Activated T-cell treated with anti-CD3 and anti-CD28 coated beads for 24 hours (primary cell): ENCODE measurements around the gene TPST2.

Source experiments
- DNase-seq: peaks from one replicate; pipeline ENCODE4 v3.0.0-alpha.2; 2020; ENCODE audit warnings: low read depth

TPST2 gene

GRCh38 chr22:26489447-26490036 lies 100.4 kb downstream of the TPST2 start:
- DNase-seq, result no peak

GRCh38 chr22:26487996-26488395 lies 101.9 kb downstream of the TPST2 start:
- DNase-seq, result no peak

DNA sequence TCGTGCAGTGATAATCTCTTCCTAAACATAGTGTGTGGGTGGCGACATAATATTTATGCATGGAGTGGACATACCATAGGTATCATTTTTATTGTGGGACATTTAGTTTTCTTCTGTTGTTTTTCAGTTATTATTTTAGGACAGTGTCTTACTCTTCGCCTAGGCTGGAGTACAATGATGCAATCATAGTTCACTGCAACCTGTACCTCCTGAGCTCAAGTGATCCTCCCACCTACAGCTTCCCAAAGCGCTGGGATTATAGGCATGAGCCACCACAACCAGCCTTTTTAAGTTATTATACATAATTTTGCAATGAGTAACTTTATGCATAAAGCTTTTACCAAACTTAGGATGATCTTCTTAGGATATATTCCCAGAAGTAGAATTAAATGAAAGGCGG lies 103.5 kb downstream of the TPST2 start:
- DNase-seq, result no peak

DNA sequence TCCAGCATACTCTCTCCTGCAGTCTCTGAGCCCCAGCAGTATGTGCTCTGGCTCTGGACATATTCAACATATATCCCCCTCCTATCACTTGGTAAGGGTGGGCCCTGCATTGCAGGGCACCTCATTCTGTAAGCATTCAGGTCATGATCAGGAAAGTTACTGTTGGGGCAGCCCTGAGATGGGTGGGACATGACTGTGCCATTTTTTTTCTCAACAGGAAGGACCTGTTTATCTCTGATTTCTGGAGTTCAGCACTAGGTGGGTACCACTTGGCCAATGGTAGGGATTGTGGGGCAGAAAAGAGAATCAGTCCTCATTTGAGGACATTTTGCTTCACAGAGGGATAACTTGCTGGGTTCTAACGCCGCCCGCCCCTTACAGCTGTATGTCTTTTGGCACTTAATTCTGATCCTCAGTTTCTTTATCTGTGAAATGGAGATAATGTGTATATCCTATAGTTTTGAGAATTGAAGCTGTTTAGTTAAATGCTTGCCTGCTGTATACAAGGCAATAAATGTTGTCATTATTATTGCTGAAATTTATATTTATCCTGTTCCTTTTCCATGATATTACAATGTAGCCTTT lies 104.0 kb downstream of the TPST2 start:
- no peak for DNase-seq

DNA sequence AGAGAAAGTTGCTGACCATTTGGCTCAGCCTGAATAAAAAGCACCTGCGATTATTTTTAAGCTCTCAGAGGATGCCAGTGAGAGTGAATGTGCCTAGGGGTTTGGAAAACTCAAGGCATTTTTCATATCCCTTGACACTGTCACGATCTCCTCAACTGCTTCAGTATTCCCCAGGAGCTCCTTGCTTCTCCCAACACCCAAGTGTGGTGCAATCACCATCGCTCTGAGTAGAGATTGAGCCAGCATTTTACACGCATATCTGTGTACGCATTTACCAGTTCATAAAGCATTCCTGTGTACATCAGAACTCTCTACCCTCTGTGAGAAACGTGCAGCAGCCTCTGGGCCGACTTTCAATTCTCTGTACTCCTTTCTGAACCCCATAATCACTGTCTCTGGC lies 104.9 kb downstream of the TPST2 start:
- DNase-seq, result no peak

- no peak for DNase-seq
Measured at GRCh38 chr22:26484360-26484706, 105.6 kb downstream of the TPST2 start.

- DNase-seq, result peak; percentile 89
Measured at GRCh38 chr22:26483439-26484359, 106.2 kb downstream of the TPST2 start, which contains the start of the genes HPS4 and SRRD. TSS of gene HPS4 (minus strand) at chr22:26483783. CDS start at chr22:26481762, 2,021 bp downstream. TSS of gene SRRD (plus strand) at chr22:26483877. CDS start at chr22:26483891, 14 bp downstream.

DNA sequence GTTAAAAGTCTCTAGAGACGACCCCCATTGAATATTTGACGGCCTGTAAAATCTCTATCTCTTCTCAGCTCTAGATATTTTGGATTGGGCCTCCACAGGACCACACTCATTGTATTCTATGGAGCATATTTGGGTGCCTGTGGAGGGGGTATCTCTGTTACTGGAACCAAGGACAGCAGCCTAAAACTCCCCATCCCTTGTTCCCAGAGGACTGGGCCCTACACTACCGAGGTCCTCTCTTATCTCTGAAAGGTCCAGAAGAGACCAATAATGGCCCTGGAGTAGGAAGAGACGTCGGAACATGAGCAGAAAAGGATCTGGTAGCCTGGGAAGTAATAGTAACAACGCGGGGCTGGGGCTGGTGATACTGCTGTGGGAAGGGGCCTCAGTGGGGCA lies 106.9 kb downstream of the TPST2 start:
- no peak for DNase-seq

DNA sequence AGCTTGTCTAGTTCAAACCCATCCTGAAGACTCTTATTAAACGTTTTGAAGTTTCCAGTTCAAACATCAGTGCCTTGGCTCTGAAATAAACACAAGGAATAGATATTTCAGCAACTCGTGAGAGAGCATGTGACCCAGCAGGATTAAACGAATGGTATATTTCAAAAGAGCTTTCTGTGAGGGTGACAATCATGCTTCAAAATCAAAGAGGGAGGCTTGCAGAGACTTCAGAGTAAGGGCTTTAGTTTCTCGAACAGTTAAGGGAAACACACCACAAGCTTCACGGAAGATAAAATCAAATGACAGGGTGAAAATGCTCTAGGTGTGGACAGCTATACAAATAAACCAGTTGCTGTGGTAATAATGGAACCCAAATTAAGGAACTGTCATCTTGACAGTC lies 107.8 kb downstream of the TPST2 start:
- DNase-seq, result no peak

- no peak for DNase-seq
Measured at GRCh38 chr22:26481694-26482093, 108.2 kb downstream of the TPST2 start.

- no peak for DNase-seq
Measured at GRCh38 chr22:26481112-26481693, 108.7 kb downstream of the TPST2 start.

DNA sequence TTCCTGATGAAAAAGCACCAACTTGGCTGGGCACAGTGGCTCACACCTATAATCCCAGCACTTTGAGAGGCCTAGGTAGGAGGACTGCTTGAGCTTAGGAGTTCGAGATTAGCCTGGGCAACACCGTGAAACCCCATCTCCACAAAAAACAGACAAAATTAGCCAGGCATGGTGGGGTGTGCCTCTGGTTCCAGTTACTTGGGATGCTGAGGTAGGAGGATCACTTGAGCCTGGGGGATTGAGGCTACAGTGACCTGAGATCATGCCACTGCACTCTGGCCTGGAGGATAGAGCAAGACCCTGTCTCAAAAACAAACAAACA lies 109.4 kb downstream of the TPST2 start:
- no peak for DNase-seq

- no peak for DNase-seq
Measured at GRCh38 chr22:26479792-26480610, 109.9 kb downstream of the TPST2 start.

- DNase-seq, result no peak
Measured at GRCh38 chr22:26479043-26479791, 110.7 kb downstream of the TPST2 start.

- DNase-seq, result no peak
Measured at GRCh38 chr22:26477341-26477731, 112.6 kb downstream of the TPST2 start.

- no peak for DNase-seq
Measured at GRCh38 chr22:26476705-26477340, 113.1 kb downstream of the TPST2 start.

- DNase-seq, result no peak
Measured at GRCh38 chr22:26474682-26475081, 115.2 kb downstream of the TPST2 start.
